D721Med (cell line): ENCODE measurements around the gene RCBTB1.
"Not testable (repeated sequence)": the region's sequence is repeated elsewhere in the genome, so short reads cannot be mapped to it uniquely, and the experiment has no call there.

Source experiments
- DNase-seq: peaks from one replicate; pipeline ENCODE4 v3.0.0; 2011; ENCODE audit warnings: low spot score; ENCODE audit not compliant: insufficient read length
- FAIRE-seq: peaks from 2 replicates; lab custom pipeline; 2011; peaks lifted over from hg19 to GRCh38; lab: Jason Lieb, UNC
- TF ChIP-seq, protein P1 (sequence below): IDR thresholded peaks from 2 replicates; pipeline ENCODE4 v1.5.1; 2012; ENCODE audit warnings: mild to moderate bottlenecking, control low read depth; ENCODE audit not compliant: insufficient read depth; ENCODE audit errors: missing control alignments

The RCBTB1 gene

DNA sequence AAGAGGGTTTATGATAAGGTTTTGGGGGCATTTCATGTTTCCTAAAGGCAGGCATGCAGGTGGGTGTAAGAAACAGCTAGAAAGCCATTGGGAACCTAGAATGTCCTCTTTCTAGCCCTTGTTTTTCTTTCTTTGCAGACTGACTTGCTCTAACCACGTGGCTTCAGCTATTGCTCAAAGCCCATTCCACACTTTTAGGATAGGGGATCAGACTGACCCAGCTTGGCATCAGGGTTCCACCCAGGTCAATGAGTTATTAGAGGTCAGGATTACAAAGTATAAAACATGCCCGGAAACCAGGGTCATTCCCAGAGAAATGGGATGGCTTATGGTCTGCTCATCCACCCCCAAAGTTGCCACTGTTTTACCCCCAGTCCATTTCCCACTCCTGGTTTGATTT, 72.8 kb downstream of the RCBTB1 start:
- DNase-seq (no peak), FAIRE-seq (no peak)
- TF ChIP-seq, protein P1, sequence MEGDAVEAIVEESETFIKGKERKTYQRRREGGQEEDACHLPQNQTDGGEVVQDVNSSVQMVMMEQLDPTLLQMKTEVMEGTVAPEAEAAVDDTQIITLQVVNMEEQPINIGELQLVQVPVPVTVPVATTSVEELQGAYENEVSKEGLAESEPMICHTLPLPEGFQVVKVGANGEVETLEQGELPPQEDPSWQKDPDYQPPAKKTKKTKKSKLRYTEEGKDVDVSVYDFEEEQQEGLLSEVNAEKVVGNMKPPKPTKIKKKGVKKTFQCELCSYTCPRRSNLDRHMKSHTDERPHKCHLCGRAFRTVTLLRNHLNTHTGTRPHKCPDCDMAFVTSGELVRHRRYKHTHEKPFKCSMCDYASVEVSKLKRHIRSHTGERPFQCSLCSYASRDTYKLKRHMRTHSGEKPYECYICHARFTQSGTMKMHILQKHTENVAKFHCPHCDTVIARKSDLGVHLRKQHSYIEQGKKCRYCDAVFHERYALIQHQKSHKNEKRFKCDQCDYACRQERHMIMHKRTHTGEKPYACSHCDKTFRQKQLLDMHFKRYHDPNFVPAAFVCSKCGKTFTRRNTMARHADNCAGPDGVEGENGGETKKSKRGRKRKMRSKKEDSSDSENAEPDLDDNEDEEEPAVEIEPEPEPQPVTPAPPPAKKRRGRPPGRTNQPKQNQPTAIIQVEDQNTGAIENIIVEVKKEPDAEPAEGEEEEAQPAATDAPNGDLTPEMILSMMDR, result no peak

DNA sequence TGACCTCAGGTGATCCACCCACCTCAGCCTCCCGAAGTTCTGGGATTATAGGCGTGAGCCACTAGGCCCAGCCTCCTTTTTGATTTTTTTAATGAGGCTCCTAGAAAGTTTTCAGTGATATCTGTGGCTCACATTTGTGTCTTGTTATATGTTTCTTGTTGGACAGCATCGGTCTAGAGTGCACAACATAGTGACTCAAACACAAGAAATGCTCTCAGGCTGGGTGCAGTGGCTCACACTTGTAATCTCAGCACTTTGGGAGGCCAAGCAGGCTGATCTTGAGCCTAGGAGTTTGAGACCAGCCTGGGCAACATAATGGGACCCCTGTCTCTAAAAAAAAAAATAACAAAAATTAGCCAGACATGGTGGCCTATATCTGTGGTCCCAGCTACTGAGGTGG, 81.4 kb downstream of the RCBTB1 start:
- no peak for DNase-seq
- FAIRE-seq, result no peak
- TF ChIP-seq, protein P1, result no peak

DNA sequence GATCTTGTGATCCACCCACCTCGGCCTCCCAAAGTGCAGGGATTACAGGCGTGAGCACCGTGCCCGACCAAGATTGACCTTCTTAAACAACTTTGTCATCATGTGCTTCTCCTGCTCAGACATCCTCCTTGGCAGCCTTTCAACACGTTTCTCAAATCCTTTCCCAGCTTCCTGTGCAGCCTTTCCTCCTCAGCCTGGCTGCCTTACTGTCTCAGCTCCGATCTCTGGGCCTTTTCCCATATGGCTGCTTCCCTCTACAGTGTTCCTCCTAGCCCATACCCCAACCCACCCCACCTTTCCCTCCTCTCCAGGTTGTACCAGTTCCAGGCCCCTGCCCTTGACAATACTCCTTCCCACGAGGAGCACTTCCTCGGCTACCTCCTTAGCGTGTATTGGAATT, 82.4 kb downstream of the RCBTB1 start:
- DNase-seq (no peak), FAIRE-seq (no peak)
- TF ChIP-seq, protein P1, result no peak

DNA sequence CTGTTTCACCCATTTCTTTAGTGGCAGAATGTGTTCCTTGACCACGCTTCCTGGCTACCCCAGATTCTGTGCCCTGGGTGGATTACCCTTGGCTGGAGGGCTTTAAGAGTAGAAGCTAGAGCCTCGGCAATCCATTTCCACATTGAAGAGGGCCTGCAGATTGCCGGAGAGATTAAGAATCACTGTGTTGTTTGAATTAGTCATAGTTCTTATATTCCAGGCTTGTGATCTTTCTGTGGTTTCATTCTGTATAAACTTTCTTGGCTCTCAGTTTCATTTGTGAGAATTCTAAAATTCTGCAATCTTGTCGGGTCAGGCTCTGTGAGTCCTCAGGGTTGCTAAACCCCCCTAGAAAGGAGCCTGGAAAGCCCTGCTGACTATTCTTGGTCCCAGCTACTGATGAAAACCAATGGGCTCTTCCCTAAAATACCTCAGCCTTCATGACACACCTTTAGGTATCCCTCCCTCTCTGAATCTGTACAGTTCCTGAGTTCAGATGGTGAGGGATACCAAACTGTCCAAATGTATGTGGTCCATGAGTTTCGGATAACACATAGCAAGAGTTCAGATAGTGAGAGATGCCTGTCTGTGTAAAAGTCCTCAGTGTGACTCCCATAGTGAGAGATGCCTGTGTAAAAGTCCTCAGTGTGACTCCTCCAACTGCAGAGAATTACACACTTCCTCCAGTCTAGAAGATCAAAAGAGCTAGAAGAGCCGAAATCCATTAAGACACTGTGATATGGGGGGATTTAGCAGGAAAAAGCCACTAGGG, 85.3 kb downstream of the RCBTB1 start:
- no peak for FAIRE-seq
- TF ChIP-seq, protein P1, result no peak
- no peak for DNase-seq

DNA sequence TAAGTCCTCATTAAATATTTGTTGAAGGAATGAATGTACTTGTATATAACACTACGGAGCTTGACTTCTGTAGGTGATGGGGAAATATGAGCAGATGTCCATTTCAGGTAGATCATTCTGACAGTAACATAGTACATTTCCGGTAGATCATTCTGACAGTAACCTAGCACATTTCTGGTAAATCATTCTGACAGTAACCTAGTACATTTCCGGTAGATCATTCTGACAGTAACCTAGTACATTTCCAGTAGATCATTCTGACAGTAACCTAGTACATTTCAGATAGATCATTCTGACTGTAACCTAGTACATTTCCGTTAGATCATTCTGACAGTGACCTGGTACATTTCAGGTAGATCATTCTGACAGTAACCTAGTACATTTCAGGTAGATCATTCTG, 87.2 kb downstream of the RCBTB1 start:
- TF ChIP-seq, protein P1, result no peak
- FAIRE-seq (no peak), DNase-seq (no peak)

DNA sequence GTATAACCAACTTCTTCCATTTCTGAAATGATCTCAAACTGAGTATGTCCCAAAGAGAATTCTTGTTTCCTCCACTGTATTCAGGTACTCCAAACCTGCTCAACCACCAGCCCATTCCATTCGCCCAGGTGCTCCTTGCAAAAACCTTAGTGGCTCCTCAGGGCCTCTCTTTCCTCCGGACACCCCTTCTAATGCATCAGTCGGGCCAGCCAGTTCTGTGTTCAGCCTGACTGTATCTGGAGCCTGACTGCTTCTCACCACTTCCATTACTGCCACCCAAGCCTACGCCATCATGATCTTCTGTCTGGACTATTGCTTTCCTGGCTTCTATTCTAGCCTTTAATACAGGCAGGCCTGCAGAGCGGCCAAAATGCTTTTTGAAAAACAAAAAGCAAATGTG, 88.1 kb downstream of the RCBTB1 start:
- TF ChIP-seq, protein P1, result no peak
- FAIRE-seq, result no peak

DNA sequence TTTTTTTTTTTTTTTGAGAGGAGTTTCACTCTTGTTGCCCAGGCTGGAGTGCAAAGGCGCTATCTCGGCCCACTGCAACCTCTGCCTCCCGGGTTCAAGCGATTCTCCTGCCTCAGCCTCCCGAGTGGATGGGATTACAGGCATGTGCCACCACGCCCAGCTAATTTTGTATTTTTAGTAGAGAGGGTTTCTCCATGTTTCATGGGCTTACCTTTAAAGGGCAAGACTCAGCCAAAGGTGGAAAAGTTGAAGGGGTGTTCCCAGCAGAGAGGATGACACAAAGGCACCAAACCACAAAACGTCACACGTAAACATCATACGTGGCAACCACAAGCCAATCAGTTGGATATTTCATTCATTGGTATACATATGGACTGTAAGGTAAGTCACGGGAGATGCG, 88.5 kb downstream of the RCBTB1 start:
- DNase-seq, FAIRE-seq: not testable (repeated sequence)

More for the DNA sequence above, 88.1 kb downstream of the RCBTB1 start:
- no peak for DNase-seq
